ENCODE data around the gene L3MBTL3.

The L3MBTL3 gene

DNA sequence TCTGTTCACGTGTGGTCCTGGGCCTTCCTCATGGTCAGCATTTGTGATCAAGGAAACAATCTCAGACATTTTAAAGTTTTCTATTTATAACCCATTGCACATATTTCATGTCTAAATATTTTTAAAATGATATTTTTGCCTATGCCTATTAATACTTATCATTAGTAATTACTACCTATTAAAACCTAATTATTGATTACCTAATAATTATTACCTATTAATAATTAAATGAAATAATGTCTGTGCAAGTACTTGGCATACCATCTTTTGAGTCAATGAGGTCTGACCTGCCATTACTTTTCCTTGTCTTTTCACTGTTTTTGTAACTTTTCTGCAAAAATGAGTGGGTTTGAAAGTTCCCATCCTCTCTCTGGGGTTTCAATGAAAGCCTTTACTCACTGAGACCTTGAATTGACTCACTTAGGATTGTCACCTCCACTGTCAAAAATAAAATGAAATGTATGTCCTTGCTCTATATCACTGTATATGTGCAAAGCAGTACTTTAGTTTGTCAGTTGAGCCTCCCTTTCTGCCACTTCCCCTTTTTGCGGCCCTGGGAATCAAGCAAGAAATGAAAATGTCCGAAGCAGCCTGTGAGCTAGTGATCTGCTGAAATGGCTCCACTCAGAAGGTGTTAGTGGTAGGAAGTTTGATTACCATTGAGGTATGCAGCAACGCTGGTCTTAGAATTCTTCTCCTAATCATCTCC, 87.8 kb downstream of the L3MBTL3 start:
- H3K36me3 ChIP-seq (replicated peaks in 1 of 2; ENCODE audit: control insufficient read depth in 2 of 2, insufficient read depth in 2 of 2, low read length in 2 of 2): peaks cover 1 to 2% of the 10 kb centered on the region in 2 donors
- H2AK5ac ChIP-seq (ENCODE audit: low read depth, low read length): no peak overlapping the region
- no peak overlapping the region for H2BK120ac ChIP-seq (ENCODE audit: low read depth, low read length)
- peaks cover 0 to 6% of the 10 kb centered on the region in 2 donors for H3K4me1 ChIP-seq (ENCODE audit: control insufficient read depth in 2 of 2, insufficient read depth in 1 of 2, low read depth in 1 of 2, low read length in 2 of 2)
- H2BK15ac ChIP-seq (ENCODE audit: low read length): no peak overlapping the region
- H3K79me1 ChIP-seq (ENCODE audit: low read depth, low read length): no peaks in the 10 kb centered on the region
- no peak overlapping the region for H3K18ac ChIP-seq (ENCODE audit: low read length)
- no peak for DNase-seq (ENCODE audit: low spot score)
- no peak overlapping the region for H2AFZ ChIP-seq (ENCODE audit: low read length)
- H4K91ac ChIP-seq (ENCODE audit: low read depth, low read length, poor library complexity): no peak overlapping the region
- H3K23ac ChIP-seq (ENCODE audit: low read depth, low read length, poor library complexity): no peak overlapping the region
- H3K27me3 ChIP-seq (ENCODE audit: control insufficient read depth in 3 of 3, insufficient read depth in 3 of 3, low read depth in 1 of 3, low read length in 3 of 3): no peaks in the 10 kb centered on the region
- peaks cover 0 to 2% of the 10 kb centered on the region in 2 donors for H3K9me3 ChIP-seq (replicated peaks in 1 of 2; ENCODE audit: control insufficient read depth in 2 of 2, insufficient read depth in 1 of 2, low read depth in 1 of 2, low read length in 2 of 2)
- H3K27ac ChIP-seq (replicated peaks; ENCODE audit: low read length): no peak overlapping the region
- H4K8ac ChIP-seq (ENCODE audit: low read depth, low read length): no peak overlapping the region
- no CpG with 5 or more reads among the region's 4 CpGs for WGBS, 2 donors (ENCODE audit: extremely low coverage in 2 of 2, insufficient read length in 2 of 2, insufficient replicate concordance in 1 of 2)
- H3K9ac ChIP-seq (ENCODE audit: low read depth, low read length, poor library complexity): no peak overlapping the region
- no peak overlapping the region for H3K4ac ChIP-seq (ENCODE audit: low read length)
- H2BK12ac ChIP-seq (ENCODE audit: low read length): no peak overlapping the region
- no peak overlapping the region for H3K4me2 ChIP-seq (ENCODE audit: insufficient read depth, low read length, poor library complexity, severe bottlenecking)
- no peak overlapping the region for H3K4me3 ChIP-seq (ENCODE audit: low read length in 2 of 2)
- no peak overlapping the region for H3K14ac ChIP-seq (ENCODE audit: low read length)
- no peak overlapping the region for H2BK5ac ChIP-seq (ENCODE audit: low read length)

DNA sequence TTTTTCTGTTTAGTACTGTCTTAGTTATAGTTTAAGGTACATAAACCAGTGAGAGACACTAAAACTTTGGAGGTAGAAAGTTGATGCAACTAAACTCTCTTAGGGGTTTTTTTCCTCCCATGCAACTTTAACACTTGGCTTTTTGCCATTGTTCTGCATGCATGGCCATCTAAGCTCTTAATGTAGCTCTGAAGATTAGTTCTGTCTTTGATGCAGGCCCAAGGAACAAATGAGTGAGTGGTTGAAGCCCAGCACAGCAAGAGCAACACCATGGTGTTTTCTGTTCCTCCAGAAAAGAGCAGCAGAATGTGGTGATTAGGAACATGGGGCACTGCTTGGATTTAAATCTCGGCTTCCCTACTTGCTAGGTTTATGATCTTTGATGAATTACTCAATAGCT, 89.3 kb downstream of the L3MBTL3 start:
- H3K4me2 ChIP-seq (ENCODE audit: insufficient read depth, low read length, poor library complexity, severe bottlenecking): no peak overlapping the region
- no peak overlapping the region for H3K4ac ChIP-seq (ENCODE audit: low read length)
- no peak overlapping the region for H2BK12ac ChIP-seq (ENCODE audit: low read length)
- H3K36me3 ChIP-seq (replicated peaks in 1 of 2; ENCODE audit: control insufficient read depth in 2 of 2, insufficient read depth in 2 of 2, low read length in 2 of 2): peaks cover 1 to 2% of the 10 kb centered on the region in 2 donors
- no peaks in the 10 kb centered on the region for H3K9me3 ChIP-seq (replicated peaks in 1 of 2; ENCODE audit: control insufficient read depth in 2 of 2, insufficient read depth in 1 of 2, low read depth in 1 of 2, low read length in 2 of 2)
- no peak overlapping the region for H4K8ac ChIP-seq (ENCODE audit: low read depth, low read length)
- no peaks in the 10 kb centered on the region for H3K27me3 ChIP-seq (ENCODE audit: control insufficient read depth in 3 of 3, insufficient read depth in 3 of 3, low read depth in 1 of 3, low read length in 3 of 3)
- no peak overlapping the region for H2BK15ac ChIP-seq (ENCODE audit: low read length)
- H3K18ac ChIP-seq (ENCODE audit: low read length): no peak overlapping the region
- no peak overlapping the region for H4K91ac ChIP-seq (ENCODE audit: low read depth, low read length, poor library complexity)
- H3K23ac ChIP-seq (ENCODE audit: low read depth, low read length, poor library complexity): no peak overlapping the region
- H3K27ac ChIP-seq (replicated peaks; ENCODE audit: low read length): no peak overlapping the region
- H3K4me3 ChIP-seq (ENCODE audit: low read length in 2 of 2): no peak overlapping the region
- H3K14ac ChIP-seq (ENCODE audit: low read length): no peak overlapping the region
- no peak overlapping the region for H2AK5ac ChIP-seq (ENCODE audit: low read depth, low read length)
- no peak for DNase-seq (ENCODE audit: low spot score)
- no CpG with 5 or more reads among the region's 1 CpG for WGBS, 2 donors (ENCODE audit: extremely low coverage in 2 of 2, insufficient read length in 2 of 2, insufficient replicate concordance in 1 of 2)
- no peaks in the 10 kb centered on the region for H3K79me1 ChIP-seq (ENCODE audit: low read depth, low read length)
- H2BK120ac ChIP-seq (ENCODE audit: low read depth, low read length): no peak overlapping the region
- H3K9ac ChIP-seq (ENCODE audit: low read depth, low read length, poor library complexity): no peak overlapping the region
- peaks cover 0 to 6% of the 10 kb centered on the region in 2 donors for H3K4me1 ChIP-seq (ENCODE audit: control insufficient read depth in 2 of 2, insufficient read depth in 1 of 2, low read depth in 1 of 2, low read length in 2 of 2)
- H2BK5ac ChIP-seq (ENCODE audit: low read length): no peak overlapping the region
- no peak overlapping the region for H2AFZ ChIP-seq (ENCODE audit: low read length)

DNA sequence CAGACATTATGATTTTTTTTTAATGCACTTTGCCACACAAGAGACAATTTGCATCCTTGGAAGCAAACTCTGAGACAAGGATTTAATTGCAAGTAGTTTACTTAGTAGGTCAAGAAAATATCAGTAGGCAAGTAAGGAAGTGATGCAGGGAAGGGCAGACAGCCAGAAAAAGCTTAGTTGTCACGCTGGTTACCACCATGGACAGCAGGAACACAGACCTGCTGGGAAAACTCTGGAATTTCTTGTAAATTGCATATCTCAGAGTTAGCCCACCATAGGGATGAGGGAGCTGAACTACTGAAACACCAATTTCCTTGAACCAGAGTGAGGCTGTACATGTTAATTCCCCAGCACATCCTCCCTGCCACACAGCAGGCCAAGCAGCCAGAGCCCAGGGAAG, 92.7 kb downstream of the L3MBTL3 start:
- H3K4me2 ChIP-seq (ENCODE audit: insufficient read depth, low read length, poor library complexity, severe bottlenecking): no peak overlapping the region
- H3K18ac ChIP-seq (ENCODE audit: low read length): no peak overlapping the region
- no CpG with 5 or more reads among the region's 1 CpG for WGBS, 2 donors (ENCODE audit: extremely low coverage in 2 of 2, insufficient read length in 2 of 2, insufficient replicate concordance in 1 of 2)
- no peaks in the 10 kb centered on the region for H3K4me1 ChIP-seq (ENCODE audit: control insufficient read depth in 2 of 2, insufficient read depth in 1 of 2, low read depth in 1 of 2, low read length in 2 of 2)
- H2AFZ ChIP-seq (ENCODE audit: low read length): no peak overlapping the region
- H2AK5ac ChIP-seq (ENCODE audit: low read depth, low read length): no peak overlapping the region
- no peak overlapping the region for H3K4me3 ChIP-seq (ENCODE audit: low read length in 2 of 2)
- no peak overlapping the region for H2BK15ac ChIP-seq (ENCODE audit: low read length)
- H4K91ac ChIP-seq (ENCODE audit: low read depth, low read length, poor library complexity): no peak overlapping the region
- no peak overlapping the region for H3K9ac ChIP-seq (ENCODE audit: low read depth, low read length, poor library complexity)
- H3K27ac ChIP-seq (replicated peaks; ENCODE audit: low read length): no peak overlapping the region
- H3K79me1 ChIP-seq (ENCODE audit: low read depth, low read length): no peaks in the 10 kb centered on the region
- no peak overlapping the region for H2BK12ac ChIP-seq (ENCODE audit: low read length)
- no peak for DNase-seq (ENCODE audit: low spot score)
- H3K36me3 ChIP-seq (replicated peaks in 1 of 2; ENCODE audit: control insufficient read depth in 2 of 2, insufficient read depth in 2 of 2, low read length in 2 of 2): peaks cover 0 to 1% of the 10 kb centered on the region in 2 donors
- H3K27me3 ChIP-seq (ENCODE audit: control insufficient read depth in 3 of 3, insufficient read depth in 3 of 3, low read depth in 1 of 3, low read length in 3 of 3): no peaks in the 10 kb centered on the region
- no peak overlapping the region for H3K23ac ChIP-seq (ENCODE audit: low read depth, low read length, poor library complexity)
- H4K8ac ChIP-seq (ENCODE audit: low read depth, low read length): no peak overlapping the region
- no peaks in the 10 kb centered on the region for H3K9me3 ChIP-seq (replicated peaks in 1 of 2; ENCODE audit: control insufficient read depth in 2 of 2, insufficient read depth in 1 of 2, low read depth in 1 of 2, low read length in 2 of 2)
- no peak overlapping the region for H3K4ac ChIP-seq (ENCODE audit: low read length)
- H2BK5ac ChIP-seq (ENCODE audit: low read length): no peak overlapping the region
- no peak overlapping the region for H3K14ac ChIP-seq (ENCODE audit: low read length)
- H2BK120ac ChIP-seq (ENCODE audit: low read depth, low read length): no peak overlapping the region

DNA sequence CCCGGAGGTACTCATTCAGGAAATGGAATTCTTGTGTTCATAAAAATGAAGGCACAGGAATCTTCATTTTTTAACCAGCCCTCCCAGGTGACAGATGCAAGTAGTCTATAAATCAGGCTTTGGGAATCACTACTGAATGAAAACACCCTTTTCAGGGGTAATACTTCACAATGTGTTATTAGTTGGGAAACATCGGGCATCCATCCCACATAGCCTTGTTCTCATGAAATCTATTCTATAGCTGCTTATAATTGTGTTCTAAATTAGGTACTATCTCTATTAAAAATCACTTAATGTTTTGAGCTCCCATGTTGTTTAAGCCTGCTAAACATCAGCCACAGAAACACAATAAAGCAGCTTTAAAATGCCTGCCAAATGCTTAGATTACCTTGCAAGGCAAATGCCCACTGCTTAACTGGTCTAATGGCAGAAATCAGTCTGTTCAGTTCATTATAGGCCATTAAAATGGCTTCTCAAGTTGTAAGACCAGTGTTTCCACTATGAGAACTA, 94.9 kb downstream of the L3MBTL3 start:
- Histone ChIP-seq H2BK15ac (ENCODE audit: low read length) (no peak overlapping the region), H3K9ac (ENCODE audit: low read depth, low read length, poor library complexity) (no peak overlapping the region), H3K79me1 (ENCODE audit: low read depth, low read length) (no peaks in the 10 kb centered on the region), H3K14ac (ENCODE audit: low read length) (no peak overlapping the region), H3K4ac (ENCODE audit: low read length) (no peak overlapping the region), H2BK120ac (ENCODE audit: low read depth, low read length) (no peak overlapping the region), H3K4me2 (ENCODE audit: insufficient read depth, low read length, poor library complexity, severe bottlenecking) (no peak overlapping the region), H4K8ac (ENCODE audit: low read depth, low read length) (no peak overlapping the region), H3K9me3 (replicated peaks in 1 of 2; ENCODE audit: control insufficient read depth in 2 of 2, insufficient read depth in 1 of 2, low read depth in 1 of 2, low read length in 2 of 2) (no peaks in the 10 kb centered on the region), H4K91ac (ENCODE audit: low read depth, low read length, poor library complexity) (no peak overlapping the region), H3K27ac (replicated peaks; ENCODE audit: low read length) (no peak overlapping the region), H3K18ac (ENCODE audit: low read length) (no peak overlapping the region), H3K4me3 (ENCODE audit: low read length in 2 of 2) (no peak overlapping the region), H2BK5ac (ENCODE audit: low read length) (no peak overlapping the region), H2AK5ac (ENCODE audit: low read depth, low read length) (no peak overlapping the region), H3K27me3 (ENCODE audit: control insufficient read depth in 3 of 3, insufficient read depth in 3 of 3, low read depth in 1 of 3, low read length in 3 of 3) (no peaks in the 10 kb centered on the region), H3K4me1 (ENCODE audit: control insufficient read depth in 2 of 2, insufficient read depth in 1 of 2, low read depth in 1 of 2, low read length in 2 of 2) (peaks cover 0 to 3% of the 10 kb centered on the region in 2 donors), H2AFZ (ENCODE audit: low read length) (no peak overlapping the region), H3K23ac (ENCODE audit: low read depth, low read length, poor library complexity) (no peak overlapping the region), H2BK12ac (ENCODE audit: low read length) (no peak overlapping the region), H3K36me3 (replicated peaks in 1 of 2; ENCODE audit: control insufficient read depth in 2 of 2, insufficient read depth in 2 of 2, low read length in 2 of 2) (no peaks in the 10 kb centered on the region)
- WGBS, 2 donors (ENCODE audit: extremely low coverage in 2 of 2, insufficient read length in 2 of 2, insufficient replicate concordance in 1 of 2): no CpG with 5 or more reads among the region's 2 CpGs
- DNase-seq (ENCODE audit: low spot score): no peak

Measured in neuronal stem cell (in vitro differentiated cells).